ENCODE results near the gene MBOAT2. TPM values are rescaled to one million over a fixed set of nuclear protein-coding genes. Genes with fewer than 3 reads are reported as not detected.
"Not testable (repeated sequence)": the region's sequence is repeated elsewhere in the genome, so short reads cannot be mapped to it uniquely, and the experiment has no call there.

Gene MBOAT2
- total and polyA plus RNA-seq, 12 donors, result 0.24 to 9.6 (median 2.3) TPM

DNA sequence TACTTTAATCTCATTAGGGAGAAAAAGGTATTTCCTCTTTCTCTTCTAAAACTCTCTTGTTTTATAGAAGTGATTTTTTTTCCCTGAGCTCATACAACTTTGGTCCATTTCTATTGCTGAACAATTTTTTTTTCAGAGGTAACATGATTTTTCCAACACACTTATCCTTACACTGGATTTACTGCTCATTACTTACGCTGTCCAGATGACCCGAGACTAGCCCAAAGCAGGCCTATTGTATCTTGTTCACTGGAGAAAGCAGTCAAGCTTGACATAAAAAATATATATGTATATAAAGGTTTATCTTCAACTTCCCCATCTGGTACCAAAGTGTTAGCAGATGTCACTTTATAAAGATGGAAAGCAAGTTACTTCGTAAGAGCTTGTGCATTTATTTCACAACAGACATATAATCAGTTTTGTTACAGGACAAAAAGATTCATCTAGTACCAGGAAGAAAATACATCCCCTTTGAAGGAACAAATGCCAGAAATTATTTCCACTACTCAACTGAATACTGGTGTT is 95.7 kb downstream of the MBOAT2 start:
- no peaks in the 10 kb centered on the region for H3K27me3 ChIP-seq
- no peaks in the 10 kb centered on the region for H3K9me3 ChIP-seq (replicated peaks in 1 of 3)
- H3K4me3 ChIP-seq, result no peak overlapping the region
- intact Hi-C loops (cut with DNase I), result no loop called here
- no peak for DNase-seq
- TF ChIP-seq, protein P1, sequence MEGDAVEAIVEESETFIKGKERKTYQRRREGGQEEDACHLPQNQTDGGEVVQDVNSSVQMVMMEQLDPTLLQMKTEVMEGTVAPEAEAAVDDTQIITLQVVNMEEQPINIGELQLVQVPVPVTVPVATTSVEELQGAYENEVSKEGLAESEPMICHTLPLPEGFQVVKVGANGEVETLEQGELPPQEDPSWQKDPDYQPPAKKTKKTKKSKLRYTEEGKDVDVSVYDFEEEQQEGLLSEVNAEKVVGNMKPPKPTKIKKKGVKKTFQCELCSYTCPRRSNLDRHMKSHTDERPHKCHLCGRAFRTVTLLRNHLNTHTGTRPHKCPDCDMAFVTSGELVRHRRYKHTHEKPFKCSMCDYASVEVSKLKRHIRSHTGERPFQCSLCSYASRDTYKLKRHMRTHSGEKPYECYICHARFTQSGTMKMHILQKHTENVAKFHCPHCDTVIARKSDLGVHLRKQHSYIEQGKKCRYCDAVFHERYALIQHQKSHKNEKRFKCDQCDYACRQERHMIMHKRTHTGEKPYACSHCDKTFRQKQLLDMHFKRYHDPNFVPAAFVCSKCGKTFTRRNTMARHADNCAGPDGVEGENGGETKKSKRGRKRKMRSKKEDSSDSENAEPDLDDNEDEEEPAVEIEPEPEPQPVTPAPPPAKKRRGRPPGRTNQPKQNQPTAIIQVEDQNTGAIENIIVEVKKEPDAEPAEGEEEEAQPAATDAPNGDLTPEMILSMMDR (IDR thresholded peaks at IDR 0.05), result no peak
- TF ChIP-seq POLR2A (IDR thresholded peaks at IDR 0.05), result no peak
- H3K27ac ChIP-seq, result no peak overlapping the region
- WGBS, 4 donors, result 74 to 93% (median 87%) methylated on average over 3 of the region's 3 CpGs
- H3K4me1 ChIP-seq (replicated peaks in 1 of 2), result no peaks in the 10 kb centered on the region
- no peaks in the 10 kb centered on the region for H3K36me3 ChIP-seq (replicated peaks in 1 of 2)

- H3K4me3 ChIP-seq; H3K4me1 ChIP-seq (replicated peaks in 1 of 2); H3K36me3 ChIP-seq (replicated peaks in 1 of 2); intact Hi-C loops (cut with DNase I); DNase-seq; H3K9me3 ChIP-seq (replicated peaks in 1 of 3); H3K27me3 ChIP-seq; H3K27ac ChIP-seq: not testable (repeated sequence)
- WGBS, 4 donors, result 87 to 91% (median 88%) methylated on average over 7 of the region's 7 CpGs
Measured at GRCh38 chr2:8903924-8904323, 99.6 kb downstream of the MBOAT2 start.

- 90 to 99% (median 94%) methylated on average over 7 of the region's 7 CpGs for WGBS, 4 donors
- intact Hi-C loops (cut with DNase I); H3K4me3 ChIP-seq; H3K27ac ChIP-seq; H3K27me3 ChIP-seq; H3K9me3 ChIP-seq (replicated peaks in 1 of 3); DNase-seq; H3K4me1 ChIP-seq (replicated peaks in 1 of 2); H3K36me3 ChIP-seq (replicated peaks in 1 of 2): not testable (repeated sequence)
Measured at GRCh38 chr2:8902757-8903156, 100.7 kb downstream of the MBOAT2 start.

- H3K4me3 ChIP-seq; H3K36me3 ChIP-seq (replicated peaks in 1 of 2); H3K4me1 ChIP-seq (replicated peaks in 1 of 2); H3K27ac ChIP-seq; intact Hi-C loops (cut with DNase I); DNase-seq; H3K27me3 ChIP-seq; H3K9me3 ChIP-seq (replicated peaks in 1 of 3): not testable (repeated sequence)
- WGBS, 4 donors, result 64 to 76% (median 69%) methylated on average over 1 of the region's 1 CpG
Measured at GRCh38 chr2:8897206-8897605, 106.3 kb downstream of the MBOAT2 start.

GRCh38 chr2:8896671-8897070 is 106.8 kb downstream of the MBOAT2 start:
- intact Hi-C loops (cut with DNase I); H3K36me3 ChIP-seq (replicated peaks in 1 of 2); H3K27ac ChIP-seq; H3K4me3 ChIP-seq; H3K9me3 ChIP-seq (replicated peaks in 1 of 3); H3K4me1 ChIP-seq (replicated peaks in 1 of 2); H3K27me3 ChIP-seq; DNase-seq: not testable (repeated sequence)
- 67 to 81% (median 70%) methylated on average over 5 of the region's 5 CpGs for WGBS, 4 donors

GRCh38 chr2:8895087-8895912 is 108.2 kb downstream of the MBOAT2 start:
- intact Hi-C loops (cut with DNase I); H3K9me3 ChIP-seq (replicated peaks in 1 of 3); DNase-seq; H3K4me1 ChIP-seq (replicated peaks in 1 of 2); H3K27ac ChIP-seq; H3K4me3 ChIP-seq; H3K36me3 ChIP-seq (replicated peaks in 1 of 2); H3K27me3 ChIP-seq: not testable (repeated sequence)
- 93 to 96% (median 94%) methylated on average over 13 of the region's 13 CpGs for WGBS, 4 donors

Measured in adrenal gland (tissue), 12 donors.